ENCODE data around the gene MTF2. TPM values are rescaled to one million over a fixed set of nuclear protein-coding genes. Genes with fewer than 3 reads are reported as not detected.

Gene MTF2
- total RNA-seq, 2 donors from 2014 or later, result 10.4 to 31.5 TPM

DNA sequence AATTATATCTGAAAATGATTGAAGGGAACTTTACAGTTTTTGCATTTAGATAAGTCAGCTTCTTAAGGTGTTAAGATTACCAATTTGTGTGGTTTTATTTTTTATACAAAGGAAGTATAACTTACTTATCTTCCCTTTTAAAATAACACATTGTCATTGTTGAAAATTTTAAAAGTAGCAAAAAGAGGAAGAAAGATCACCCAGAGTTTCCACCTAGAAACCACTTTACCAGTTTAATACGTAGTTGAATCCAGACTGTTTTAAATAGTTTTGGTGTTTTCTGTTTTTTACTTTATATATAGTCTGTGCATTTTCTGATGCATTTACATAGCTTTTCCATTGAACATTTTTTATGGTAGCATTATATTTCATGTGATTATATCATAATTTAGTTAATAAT is 107.6 kb downstream of the MTF2 start:
- 84% methylated on average over 1 of the region's 1 CpG for WGBS
- Histone ChIP-seq H3K27ac (no peak overlapping the region), H3K4me3 (no peak overlapping the region), H3K36me3 (no peaks in the 10 kb centered on the region), H3K9me3 (no peaks in the 10 kb centered on the region), H3K27me3 (replicated peaks; ENCODE audit: insufficient read depth) (no peaks in the 10 kb centered on the region), H3K4me1 (replicated peaks) (no peaks in the 10 kb centered on the region)
- TF ChIP-seq POLR2AphosphoS5 (IDR thresholded peaks at IDR 0.05) (no peak), POLR2A (IDR thresholded peaks at IDR 0.05) (no peak)
- TF ChIP-seq, protein P1, sequence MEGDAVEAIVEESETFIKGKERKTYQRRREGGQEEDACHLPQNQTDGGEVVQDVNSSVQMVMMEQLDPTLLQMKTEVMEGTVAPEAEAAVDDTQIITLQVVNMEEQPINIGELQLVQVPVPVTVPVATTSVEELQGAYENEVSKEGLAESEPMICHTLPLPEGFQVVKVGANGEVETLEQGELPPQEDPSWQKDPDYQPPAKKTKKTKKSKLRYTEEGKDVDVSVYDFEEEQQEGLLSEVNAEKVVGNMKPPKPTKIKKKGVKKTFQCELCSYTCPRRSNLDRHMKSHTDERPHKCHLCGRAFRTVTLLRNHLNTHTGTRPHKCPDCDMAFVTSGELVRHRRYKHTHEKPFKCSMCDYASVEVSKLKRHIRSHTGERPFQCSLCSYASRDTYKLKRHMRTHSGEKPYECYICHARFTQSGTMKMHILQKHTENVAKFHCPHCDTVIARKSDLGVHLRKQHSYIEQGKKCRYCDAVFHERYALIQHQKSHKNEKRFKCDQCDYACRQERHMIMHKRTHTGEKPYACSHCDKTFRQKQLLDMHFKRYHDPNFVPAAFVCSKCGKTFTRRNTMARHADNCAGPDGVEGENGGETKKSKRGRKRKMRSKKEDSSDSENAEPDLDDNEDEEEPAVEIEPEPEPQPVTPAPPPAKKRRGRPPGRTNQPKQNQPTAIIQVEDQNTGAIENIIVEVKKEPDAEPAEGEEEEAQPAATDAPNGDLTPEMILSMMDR (IDR thresholded peaks at IDR 0.05), result no peak
- no peak for DNase-seq (ENCODE audit: low spot score)
- intact Hi-C loops (cut with DNase I), result no loop called here

Other genes starting within 250 kb of the MTF2 start
- 1,000 to 10,000 TPM; 1,039 to 1,980 TPM for gene RPL5, start 247.2 kb upstream of the MTF2 start, total RNA-seq
- 10 to 100 TPM in 1 of 2 donors, 1 to 10 TPM in 1; 9.2 to 22.2 TPM for gene DIPK1A, start 117.8 kb upstream of the MTF2 start, total RNA-seq
- 10 to 100 TPM; 59.0 to 59.8 TPM for gene TMED5, start 101.1 kb downstream of the MTF2 start, total RNA-seq
- gene CCDC18, start 101.4 kb downstream of the MTF2 start, total RNA-seq, result 10 to 100 TPM; 12.0 to 12.7 TPM